Stimulated activated CD8-positive, alpha-beta memory T cell treated with anti-CD3 and anti-CD28 coated beads, Interleukin-4, amount 100 ng/mL, for 48 hours (primary cell): ENCODE results near the gene ATL1.

Source experiments
- DNase-seq: peaks from one replicate; pipeline ENCODE4 v3.0.0-alpha.2; 2020

Gene ATL1

DNA sequence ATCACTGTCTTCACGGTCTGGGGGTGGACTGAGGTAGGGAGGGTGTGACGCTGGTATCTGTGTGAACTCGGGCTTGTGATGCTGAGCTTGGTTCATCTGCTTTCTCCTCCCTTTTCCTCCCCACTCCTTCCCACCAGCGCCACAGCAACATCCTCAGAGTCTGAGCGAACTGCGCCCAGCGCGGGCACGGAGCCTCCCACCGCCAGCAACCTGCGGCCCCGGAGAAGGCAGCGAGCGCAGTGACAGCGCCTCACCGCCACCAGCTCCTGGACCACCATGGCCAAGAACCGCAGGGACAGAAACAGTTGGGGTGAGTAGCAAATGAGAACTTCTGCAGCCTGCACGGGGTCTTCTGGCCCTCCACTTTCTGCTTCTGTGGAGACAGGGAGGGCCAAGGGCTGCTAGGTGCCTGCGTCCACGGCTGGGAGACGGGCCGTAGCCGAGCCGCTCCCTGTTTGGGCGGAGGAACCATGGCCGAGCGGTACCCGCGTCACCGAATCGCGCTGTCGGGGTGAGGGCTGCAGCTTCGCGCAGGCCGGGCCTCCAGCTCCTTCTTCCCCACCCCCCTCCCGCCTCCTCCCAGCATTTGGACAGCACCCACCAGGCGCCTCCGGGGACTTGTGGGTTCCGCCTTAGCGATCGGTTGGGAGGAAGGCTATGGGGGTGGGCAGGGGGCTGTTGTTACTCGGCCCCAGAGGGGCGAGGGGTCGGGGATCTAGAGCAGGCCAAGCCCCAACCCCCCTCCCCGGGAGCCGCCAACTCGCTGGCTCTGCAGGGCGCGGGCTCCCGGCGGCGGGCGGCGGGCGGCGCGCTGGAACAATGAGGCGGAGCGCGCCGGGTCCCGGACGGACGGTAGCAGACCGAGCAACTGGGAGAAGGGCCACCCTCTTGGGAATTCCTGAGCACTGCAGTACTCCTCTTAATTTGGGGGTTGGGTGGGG is at the start of gene ATL1:
TSS of gene ATL1 (plus strand) at position 156 of the 941 bp plus-strand sequence. CDS start at position 277, 121 bp downstream.
- peak; percentile 61 for DNase-seq

DNA sequence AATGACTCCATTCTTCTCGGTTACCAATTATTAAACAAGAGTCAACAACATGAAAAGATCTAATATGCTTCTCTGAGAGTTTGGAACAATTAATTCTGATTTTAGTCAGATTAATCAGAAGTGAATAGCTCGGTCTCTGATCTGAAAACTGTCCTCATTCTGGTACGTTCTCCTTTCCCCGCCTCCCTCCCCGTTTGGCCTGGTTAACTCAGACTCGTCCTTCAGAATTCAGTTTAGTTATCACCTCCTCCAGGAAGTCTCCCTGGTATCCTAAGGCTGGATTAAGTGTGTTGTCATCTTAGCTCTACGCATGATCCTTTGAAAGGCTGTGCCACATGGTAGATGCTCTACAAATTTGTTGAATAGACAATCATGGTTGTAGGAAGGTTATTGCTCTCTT is 49.8 kb upstream of the ATL1 start:
- DNase-seq, result no peak

DNA sequence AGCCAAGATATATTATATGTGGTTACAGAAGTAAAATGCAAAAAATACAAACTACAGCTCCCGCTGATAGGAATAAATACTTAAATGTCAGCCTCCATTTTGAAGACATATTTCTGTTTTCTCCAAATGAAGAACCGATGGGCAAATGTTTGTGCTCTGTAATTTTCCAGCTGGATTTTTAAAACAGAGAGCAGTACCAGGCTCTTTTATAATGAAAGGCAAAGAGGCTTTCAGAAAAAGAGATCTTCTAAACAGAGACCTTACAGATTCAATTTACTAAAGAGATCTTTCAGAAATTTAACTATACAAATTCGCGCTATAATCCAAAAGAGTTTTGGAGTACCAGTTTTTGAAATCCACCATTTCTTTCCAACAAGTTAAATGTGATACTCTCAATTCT is 47.5 kb upstream of the ATL1 start:
- no peak for DNase-seq

DNA sequence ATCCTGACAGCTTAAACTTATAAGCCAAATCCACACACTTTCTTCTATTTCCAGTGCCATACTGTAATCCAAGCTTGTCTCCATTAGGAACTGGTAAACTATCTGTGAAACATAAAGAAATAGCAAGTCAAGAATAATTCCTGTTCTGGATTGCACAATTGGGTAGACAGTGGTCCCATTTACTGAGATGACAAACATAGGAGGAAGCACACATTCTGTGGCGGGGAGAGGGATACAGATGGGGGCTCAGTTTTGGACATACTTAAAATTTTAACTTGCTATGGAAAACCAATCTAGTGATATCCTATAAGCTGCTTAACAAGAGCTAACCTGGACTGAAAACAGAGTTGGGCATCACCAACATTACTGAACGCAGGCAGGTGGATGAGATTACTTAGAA is 43.9 kb upstream of the ATL1 start:
- no peak for DNase-seq

DNA sequence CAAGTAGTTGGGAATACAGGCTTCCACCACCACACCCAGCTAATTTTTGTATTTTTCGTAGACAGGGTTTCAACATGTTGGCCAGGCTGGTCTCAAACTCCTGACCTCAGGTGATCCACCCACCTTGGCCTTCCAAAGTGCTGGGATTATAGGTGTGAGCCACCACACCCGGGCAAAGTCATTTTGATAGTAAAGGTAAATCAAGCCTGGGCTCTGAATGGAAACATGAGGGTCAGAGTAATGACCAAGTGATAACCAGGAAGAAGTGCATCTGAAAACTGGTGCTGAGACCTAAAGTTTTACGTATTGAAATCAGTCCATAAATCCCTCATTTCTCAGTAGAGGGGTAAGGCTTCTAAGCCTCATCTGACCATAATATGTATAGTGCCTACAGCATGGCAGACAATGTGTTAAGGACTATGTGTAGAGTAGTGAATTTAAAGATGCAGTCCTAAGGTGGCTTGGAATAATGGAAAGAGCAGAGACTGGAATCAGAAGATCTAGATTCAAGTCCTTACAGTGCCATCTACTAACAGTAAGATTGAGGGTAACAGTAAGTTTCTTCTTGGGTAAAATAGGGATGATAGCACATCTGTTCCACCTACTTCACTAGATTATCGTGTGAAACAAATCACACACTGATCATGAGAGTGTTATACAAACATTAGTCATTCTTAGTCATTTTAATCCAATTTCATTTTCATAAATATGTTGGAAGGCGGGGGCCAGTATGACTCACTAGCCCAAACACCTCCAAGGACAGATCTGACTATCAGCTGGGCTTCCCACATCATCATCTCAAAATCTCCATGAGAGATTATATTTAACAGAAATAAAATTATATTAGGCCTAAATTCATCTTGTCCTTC is 38.8 kb upstream of the ATL1 start:
- peak; percentile 70 for DNase-seq

DNA sequence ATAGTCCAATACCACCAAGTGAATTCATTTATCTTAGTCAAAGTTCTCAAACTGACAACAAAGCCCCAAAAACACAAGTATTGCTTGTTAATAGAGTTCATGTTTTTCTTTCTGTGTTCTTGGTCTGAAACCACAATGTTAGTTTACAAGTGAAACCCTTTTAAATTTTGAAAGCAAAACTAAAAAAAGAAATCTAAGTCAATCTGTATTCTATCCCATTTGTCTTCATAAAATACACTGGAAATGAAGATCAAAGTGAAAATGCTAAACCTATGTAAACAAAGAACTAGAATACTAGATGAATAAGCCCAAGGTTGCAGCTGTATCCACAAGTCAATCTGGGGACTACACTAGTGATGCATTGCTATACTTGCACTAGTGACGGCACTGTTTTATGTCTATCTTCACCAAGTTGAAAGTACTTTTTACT is 38.0 kb upstream of the ATL1 start:
- DNase-seq, result no peak

DNA sequence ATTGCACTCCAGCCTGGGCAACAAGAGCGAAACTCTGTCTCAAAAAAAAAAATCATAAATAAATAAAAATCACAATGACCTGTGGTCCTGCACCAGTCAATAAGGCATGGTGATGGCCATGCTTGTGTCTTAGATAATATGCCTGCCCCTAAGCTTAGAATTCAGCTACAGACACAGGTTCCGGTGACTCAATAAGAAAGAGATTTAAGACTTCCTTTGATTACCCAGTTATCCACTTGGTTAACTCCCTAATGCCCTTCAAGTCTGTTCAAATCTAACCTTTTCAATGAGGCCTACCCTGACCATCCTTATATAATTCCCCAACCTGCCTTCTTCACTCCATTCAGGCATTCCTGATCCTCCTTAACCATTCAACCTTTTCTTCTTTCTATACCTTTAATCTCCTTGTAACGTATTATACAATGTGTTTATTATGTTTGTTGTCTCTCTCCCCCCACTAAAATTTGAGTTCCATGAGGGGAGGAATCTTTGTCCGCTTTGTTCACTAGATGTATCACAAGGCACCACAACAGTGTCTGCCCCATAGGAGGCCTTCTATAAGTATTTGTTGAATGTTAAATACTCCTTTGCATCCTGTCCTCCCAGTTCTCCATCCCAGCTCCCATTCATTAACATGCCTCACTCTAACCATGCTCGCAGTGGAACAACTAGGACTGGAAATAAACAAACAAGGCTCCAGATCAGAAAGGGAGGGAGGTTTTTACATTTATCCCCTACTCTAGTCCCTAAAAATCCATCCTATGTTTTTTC is 36.5 kb upstream of the ATL1 start:
- DNase-seq, result no peak

DNA sequence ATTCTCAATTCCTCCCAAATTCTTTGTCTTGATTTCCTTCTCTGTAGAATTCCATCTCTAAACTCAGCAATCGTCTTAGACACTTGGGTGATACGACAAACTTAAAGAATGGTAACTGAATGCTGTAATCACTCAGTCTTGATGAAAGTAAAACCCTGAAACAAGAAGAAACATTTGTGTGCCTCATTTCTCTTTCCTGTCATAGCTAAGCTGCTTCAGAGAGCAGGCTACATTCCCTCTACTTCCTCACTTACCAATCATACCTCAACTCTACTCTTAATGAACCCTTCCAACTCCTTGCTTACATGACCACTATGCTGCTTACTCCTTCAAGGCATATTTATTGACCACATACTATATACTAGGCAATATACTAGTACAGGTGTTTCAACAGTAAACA is 35.9 kb upstream of the ATL1 start:
- no peak for DNase-seq

DNA sequence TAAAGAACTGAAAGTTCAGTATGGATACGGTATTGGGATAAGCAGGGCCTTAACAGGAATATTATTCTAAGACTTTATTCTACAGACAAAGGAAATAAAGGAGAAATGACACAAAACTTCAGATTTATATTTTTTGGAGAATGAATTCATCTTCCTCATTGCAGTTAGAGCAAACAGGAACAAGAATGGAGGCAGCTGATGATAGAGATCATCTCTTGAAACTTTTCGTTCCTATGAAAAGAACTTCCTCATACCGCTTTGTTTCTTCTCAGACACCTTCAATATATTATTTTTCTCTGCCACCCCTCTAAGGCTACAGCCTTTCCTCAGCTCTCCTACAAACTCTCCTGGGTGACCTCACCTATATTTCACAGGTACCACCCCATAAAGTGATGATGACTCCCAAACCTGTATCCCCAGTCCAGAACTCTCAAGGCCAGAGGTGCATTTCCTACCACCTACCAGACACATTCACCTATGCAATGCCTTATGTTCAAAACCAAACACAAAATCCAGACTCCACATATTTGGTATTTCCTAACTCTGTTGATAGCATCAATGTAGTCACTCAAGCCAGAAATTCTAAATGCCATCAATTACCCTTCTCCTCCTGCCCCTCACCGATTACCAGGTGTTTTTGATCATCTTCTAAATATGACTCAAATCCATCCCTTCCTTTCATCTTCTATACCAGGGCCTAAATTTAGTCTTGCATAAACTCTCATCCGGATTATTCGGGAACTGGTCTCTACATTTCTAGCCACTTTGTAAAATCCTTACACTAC is 35.0 kb upstream of the ATL1 start:
- DNase-seq, result no peak

DNA sequence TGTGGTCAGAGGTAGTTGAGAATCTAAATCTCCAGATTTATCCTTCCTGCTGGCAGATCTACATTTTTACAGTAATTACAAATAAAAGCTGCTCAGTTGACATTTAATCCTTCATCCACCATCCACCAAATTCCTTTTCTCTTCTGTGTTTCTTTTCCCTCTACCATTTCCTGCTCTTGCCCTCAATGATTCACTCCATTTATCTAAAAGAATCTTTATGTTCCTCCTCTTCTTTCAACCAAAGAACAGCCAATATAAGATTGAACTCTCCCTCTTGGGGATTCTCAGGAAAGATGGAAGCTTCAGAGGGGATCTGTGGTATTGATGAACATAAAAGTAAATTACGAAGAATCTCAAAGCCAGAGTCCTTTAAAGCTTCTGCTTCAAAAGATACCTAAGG is 31.9 kb upstream of the ATL1 start:
- no peak for DNase-seq

DNA sequence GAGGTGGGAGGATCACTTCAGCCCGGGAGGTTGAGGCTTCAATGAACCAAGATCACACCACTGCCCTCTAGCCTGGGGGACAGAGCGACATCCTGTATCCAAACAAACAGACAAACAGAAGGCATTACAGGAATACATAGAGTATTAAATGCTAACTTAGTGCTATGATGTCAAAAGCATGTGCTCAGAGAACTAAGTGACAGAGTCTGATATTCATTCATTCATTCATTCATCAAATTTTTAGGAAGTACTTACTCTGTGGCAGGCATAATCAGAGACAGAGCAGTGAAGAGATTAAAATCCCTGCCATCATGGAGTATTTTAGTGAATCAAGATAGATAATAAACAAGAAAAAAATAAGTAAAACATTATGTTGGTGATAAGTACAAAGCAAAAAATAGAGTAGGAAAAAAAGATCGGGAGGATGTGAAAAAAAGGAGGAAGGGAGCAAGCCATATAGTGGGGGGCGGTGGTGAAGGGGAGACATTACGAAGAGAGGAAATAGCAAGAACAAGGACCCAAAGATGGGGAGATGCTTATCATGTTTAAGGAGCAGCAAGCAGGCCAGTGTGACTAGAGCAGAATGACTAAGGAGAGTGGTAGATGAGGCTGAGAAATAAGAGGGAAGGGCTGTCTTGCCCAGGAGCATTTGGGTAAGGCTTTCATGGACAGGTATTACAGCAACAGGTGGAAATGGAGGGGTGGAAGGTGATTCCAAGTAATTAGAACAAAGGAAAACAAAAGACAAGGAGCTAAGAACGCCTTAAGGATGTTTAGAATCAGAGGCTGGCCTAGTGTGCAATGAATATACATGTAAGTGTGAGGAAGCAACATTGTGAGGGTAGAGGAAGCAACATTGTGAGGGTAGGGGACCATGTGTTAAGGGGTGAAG is 30.4 kb upstream of the ATL1 start:
- no peak for DNase-seq

DNA sequence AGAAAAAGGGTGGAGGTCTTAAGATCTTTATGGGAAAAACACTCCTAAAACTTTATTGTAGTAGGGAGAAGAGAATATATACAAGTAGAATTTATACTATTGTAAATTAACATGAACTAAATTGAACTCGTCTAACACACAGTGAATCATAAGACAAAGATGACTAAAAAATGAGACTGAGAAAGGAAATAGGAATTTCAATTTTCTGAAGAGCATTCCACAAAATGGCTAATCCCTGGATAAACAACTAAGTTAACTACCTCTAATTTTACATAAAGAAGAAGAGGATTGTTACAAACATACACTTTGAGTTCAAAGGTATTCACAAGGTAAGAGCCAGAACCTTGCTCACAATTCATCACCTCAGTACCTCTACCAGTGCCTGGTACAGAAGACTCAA is 29.6 kb upstream of the ATL1 start:
- no peak for DNase-seq

DNA sequence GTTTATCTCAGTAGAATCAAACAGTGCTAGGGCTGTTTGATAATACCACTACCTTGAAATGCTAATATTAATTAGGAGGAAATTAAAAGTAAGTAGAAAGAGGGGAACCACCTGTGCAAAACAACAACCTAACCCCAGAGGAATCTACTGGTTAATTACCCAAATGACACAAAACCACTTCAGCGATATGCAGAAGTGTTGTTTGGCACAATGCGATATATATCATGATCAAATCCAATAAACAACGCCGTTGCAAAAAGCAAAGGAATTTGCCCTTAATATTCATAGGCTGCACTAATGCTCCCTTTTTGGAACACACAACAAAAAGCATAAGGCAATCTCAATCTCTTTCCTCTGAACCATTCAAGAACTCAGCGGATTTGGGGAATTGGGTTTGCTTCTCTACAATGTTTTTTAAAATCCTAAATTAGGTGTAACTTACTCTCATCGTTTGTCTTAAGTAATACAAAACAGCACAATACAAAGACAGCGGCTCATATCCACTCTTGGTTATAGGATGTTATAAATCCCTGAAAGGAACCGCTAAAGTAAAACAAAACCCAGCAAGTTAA is 29.1 kb upstream of the ATL1 start:
- no peak for DNase-seq

DNA sequence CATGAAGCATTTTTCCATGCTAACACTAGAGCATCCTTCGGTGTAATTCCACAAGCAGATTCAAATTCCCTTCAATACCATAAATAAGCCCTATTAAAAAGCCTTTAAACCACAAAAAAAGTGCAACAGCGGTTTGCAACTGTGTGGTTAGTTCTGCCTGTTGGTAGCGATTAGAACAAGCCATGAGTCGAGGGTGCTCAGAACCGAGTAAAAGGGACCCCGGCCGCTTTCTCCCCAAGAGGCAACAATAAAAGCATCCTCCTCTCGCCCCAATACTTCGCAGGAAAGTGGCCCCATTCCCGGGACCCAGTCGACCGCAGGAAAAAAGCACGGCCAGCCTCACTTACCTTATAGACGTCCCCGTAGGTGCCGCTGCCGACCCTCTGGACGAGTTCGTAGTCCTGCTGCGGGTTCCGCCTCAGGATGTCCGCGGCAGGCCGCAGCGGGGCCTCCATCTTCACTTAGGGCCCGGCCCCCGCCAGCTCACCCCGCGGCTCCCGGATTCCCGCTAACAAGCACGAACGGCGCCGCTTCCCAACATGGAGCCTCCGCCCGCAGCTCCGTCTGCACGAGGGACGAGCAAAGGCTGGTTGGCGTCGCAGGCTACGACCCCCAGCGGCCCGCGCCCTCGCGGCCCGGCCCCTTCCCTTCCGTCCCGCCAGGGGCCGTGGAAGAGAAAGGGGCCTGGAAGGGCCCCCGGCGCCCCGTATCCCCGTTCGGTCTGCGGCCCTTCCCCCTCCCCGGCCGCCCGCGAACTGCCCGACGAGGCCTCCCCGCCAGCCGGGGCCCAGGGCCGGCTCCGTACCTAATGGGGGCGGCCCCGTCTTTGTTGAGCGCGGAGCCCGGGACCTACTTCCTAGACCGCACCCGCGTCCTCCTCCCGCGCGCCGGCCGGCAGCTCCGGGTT is 28.1 kb upstream of the ATL1 start:
- DNase-seq, result peak; percentile 54

DNA sequence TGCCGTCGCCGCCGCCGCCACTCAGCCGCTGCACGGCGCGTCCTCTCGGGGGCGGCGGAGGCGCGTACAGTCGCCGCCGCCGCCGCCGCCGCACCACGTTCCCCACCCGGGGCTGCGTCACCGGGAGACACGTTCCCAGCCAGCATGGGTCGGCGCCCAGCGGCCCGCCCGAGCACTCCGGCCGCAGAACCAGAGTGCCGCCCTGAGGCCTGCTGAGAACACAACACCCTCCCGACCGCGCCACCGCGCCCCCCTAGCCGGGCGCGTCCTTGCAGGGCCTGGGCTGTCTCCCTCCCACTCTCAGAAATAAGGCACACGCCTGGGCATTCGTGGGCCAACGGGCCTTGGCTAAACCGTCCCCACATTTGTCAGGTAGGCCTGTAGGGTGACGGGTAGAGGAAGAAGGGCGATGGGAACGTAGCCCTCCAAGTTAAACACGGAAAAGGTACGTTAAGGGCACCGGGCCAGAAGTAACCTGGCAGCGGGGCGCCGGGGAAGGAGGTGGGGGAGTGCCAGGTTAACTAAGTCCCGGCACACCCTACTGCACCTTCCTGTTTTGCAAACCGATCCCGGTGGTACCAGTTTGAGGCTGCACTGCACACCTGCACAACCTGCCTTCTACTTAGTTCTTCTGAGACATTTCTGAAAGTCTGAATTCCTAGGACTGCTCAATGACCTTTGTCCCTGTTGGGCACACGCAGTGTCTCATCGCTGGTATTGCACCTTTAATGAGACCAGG is 27.3 kb upstream of the ATL1 start, which contains the start of gene MAP4K5:
TSS of gene MAP4K5 (minus strand) at position 68 of the 739 bp plus-strand sequence. CDS start 520 bp downstream, outside the sequence.
- DNase-seq, result peak; percentile 90

DNA sequence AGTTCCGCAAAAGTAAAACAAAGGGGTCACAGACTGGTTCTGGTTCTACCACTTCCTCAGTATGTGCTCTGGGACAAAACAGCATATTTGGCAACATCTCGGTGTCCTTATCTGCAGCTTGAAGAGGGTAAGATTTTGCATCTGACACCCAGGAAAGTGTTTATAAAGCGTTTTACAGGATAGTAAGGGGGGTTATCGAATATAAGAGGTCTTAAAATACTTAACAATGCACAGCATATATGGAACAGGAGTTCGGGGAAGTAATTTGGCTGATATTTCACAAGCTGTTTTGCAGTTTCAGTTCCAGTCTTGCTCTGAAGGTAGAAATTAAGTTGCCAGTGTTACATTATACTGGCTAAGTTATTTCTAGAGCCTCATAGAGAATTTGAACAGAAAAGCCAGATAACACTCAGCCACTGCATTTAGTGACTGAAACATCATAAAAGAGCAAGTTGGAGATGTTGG is 26.7 kb upstream of the ATL1 start:
- no peak for DNase-seq

DNA sequence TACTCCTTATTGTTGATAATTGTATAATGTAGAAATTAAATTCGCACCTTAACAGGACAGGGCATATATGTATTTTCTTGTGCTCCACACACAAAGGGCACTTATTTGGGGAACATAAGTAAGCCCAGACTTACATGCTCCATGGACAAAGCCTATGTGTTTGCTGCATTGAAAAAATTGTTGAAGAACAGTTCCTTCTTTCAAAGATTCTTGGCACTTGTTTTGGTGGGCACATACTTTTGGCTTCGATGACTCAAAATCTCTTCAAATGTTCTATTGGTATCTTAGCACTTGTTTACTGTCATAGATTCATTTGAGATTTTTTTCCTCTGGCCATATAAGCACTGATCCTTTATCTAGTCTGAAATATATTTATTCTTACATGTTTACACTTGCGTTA is 26.1 kb upstream of the ATL1 start:
- no peak for DNase-seq

DNA sequence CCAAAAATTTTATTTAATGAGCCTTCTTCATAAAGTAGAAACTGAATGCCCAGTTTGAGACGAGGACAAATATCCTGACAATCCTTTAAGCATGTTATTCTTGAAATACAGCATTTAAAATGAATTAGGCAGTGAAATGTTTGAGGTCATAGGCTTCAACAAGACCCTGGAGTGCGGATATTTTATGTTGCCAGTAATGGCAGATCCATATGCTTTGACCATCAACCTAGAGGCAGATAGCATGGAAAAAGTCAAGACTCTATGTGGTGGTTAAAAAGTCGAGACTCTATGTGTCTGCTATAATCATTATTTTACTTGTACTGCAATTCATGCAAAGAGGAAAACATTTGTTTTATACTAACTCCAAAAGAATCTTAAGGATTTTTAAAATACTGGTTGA is 25.5 kb upstream of the ATL1 start:
- DNase-seq, result no peak

DNA sequence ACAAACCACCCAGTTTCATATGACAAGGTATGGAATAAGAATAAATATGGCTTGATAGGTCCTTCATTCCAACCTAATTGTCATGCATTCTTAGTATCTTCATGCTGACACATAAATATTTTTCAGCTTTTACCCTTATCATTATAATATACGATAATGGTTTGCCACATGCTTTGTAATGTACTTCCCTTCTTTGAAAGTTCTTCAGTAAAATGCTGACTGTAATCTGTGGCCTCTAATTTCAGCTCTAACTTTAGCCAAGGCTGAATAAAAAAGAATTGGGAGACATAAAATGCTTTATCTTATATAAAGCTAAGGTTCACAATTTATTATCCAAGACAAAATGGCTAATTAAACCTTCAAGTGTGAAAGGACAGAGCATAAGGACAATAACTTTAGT is 24.9 kb upstream of the ATL1 start:
- no peak for DNase-seq
